Esophagus squamous epithelium (tissue), 4 donors: Measurements from ENCODE around the gene HNF1A.

Experiments
- CTCF ChIP-seq, 6 experiments: fragments of 450-650 bp in 4 of 6; fragments of 200-600 bp in 2 of 6; sonication (generic) in 2 of 6; IDR thresholded peaks; one replicate each; pipeline ENCODE4 v1.5.1; 2016 to 2019; ENCODE audit warnings: antibody characterized with exemption in 6 of 6, mild to moderate bottlenecking in 4 of 6, moderate library complexity in 4 of 6
- POLR2A ChIP-seq, 4 donors: fragments of 450-650 bp; IDR thresholded peaks; one replicate each; pipeline ENCODE4 v1.6.1; 2017; ENCODE audit warnings: antibody characterized with exemption in 4 of 4, mild to moderate bottlenecking in 4 of 4, moderate library complexity in 3 of 4

GRCh38 chr12:121050725-121051124 lies 72.4 kb downstream of the HNF1A start:
- TF ChIP-seq CTCF (IDR thresholded peaks at IDR 0.05): no peak
- no peak for TF ChIP-seq POLR2A (IDR thresholded peaks at IDR 0.05)
